GM13976 (cell line): ENCODE measurements around the gene GLG1.

ENCODE experiments used
- DNase-seq: peaks from one replicate; pipeline ENCODE4 v3.0.0; 2012; ENCODE audit warnings: low spot score
- in situ Hi-C: fragments of 300-500 bp; cut with MboI; formaldehyde crosslinking; loops from one replicate; pipeline ENCODE4 v1.12.0; 2022; ENCODE audit warnings: low sequenced_read_pairs, mixed read lengths, inconsistent platforms; ENCODE audit not compliant: unreplicated experiment
- TF ChIP-seq, protein P1 (sequence below): IDR thresholded peaks from 2 replicates; pipeline ENCODE4 v1.5.1; 2012; ENCODE audit warnings: borderline replicate concordance, mild to moderate bottlenecking; ENCODE audit not compliant: insufficient read depth; ENCODE audit errors: extremely low read depth, missing control alignments, control extremely low read depth

The GLG1 gene

DNA sequence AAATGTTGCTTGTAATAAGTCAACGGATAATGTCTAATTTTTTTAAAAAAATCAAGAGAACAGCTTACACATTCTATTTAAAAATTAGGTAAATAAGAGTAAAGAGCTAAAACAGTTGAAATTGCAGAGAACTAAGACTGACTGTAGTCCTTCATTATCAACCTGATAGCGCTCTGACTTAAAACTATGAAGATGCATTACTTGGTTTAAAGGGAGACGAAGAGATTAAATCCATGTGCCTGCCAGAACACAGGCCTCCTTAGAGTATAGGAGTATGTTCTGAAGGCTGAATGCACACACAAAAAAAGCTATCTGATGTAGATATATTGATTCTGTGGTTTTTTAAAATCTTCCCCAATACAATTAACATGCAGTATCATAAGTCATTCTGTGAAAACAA lies 28.5 kb downstream of the GLG1 start:
- TF ChIP-seq, protein P1, sequence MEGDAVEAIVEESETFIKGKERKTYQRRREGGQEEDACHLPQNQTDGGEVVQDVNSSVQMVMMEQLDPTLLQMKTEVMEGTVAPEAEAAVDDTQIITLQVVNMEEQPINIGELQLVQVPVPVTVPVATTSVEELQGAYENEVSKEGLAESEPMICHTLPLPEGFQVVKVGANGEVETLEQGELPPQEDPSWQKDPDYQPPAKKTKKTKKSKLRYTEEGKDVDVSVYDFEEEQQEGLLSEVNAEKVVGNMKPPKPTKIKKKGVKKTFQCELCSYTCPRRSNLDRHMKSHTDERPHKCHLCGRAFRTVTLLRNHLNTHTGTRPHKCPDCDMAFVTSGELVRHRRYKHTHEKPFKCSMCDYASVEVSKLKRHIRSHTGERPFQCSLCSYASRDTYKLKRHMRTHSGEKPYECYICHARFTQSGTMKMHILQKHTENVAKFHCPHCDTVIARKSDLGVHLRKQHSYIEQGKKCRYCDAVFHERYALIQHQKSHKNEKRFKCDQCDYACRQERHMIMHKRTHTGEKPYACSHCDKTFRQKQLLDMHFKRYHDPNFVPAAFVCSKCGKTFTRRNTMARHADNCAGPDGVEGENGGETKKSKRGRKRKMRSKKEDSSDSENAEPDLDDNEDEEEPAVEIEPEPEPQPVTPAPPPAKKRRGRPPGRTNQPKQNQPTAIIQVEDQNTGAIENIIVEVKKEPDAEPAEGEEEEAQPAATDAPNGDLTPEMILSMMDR, result no peak
- in situ Hi-C loops, result no loop called here
- DNase-seq, result no peak

DNA sequence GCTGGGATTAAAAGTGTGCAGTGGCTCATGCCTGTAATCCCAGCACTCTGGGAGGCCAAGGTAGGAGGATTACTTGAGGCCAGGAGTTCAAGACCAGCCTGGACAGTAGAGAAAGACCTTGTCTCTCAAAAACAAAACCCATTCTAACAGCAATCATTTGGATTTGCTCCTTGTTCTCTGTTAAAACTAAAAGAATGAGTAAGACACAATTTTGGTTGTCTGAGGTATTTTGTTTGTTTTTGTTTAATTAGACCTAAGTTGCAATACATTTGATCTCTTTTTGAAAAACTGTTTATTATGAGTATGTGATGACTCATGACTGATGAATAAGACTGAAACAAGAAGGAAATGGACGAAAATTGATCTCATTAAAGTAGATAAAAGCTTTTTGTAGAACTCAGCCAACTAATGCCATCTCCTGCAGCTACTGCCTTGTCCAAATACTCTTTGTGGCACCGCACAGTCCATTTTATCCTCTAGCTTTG lies 29.0 kb downstream of the GLG1 start:
- in situ Hi-C loops, result no loop called here
- DNase-seq, result peak; percentile 43
- TF ChIP-seq, protein P1, result no peak

DNA sequence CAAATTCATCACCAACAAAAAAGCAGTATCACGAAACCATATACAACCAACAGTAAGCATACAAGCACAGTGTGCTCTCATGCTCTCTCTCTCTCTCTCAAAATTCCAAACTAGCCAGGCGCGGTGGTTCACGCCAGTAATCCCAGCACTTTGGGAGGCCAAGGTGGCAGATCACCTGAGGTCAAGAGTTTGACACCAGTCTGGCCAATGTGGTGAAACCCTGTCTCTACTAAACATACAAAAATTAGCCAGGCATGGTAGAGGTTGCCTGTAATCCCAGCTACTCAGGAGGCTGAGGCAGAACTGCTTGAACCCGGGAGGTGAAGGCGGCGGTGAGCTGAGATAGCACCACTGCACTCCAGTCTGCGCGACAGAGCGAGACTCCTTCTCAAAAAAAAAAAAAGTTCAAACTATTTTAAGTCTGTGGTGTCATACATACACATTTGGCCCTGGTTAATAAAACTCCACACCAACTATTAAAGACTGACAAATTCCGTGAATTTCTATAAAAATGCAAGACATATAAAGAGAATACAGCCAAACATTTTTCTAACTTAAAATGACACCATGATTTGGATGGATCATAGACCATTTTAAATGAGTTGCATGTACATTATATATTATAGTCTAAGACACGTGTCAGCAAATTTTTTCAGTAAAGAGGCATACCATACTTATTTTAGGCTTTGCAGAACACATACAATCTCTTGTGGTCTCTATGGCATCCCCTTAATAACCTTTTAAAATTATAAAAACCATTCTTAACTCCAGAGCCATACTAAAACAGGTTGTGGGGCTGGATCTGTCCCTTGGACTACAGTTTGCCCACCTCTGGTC lies 30.9 kb downstream of the GLG1 start:
- TF ChIP-seq, protein P1, result no peak
- DNase-seq, result no peak
- in situ Hi-C loops, result no loop called here

DNA sequence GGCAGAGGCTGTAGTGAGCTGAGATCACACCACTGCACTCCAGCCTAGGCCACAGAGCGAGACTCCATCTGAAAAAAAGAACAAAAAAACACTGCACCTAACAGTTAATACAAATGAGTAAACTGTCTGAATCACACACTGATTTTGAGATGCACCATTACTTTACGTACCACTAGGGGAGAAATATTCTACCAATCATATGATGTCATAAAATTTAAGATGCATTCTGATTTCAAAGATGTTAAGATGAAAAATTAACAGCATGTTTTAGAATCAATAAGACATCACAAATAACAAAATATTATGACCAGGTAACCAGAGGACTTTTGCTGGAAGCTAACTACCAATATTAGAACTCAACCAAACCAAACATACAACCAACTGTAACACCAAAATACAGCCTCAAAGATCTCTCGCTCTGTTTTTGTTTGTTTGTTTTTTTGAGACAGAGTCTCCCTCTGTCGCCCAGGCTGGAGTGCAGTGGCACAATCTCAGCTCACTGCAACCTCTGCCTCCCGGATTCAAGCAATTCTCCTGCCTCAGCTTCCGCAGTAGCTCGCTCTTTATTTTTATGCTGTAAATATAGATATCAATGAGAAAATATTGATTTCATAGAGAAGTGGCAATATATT lies 31.6 kb downstream of the GLG1 start:
- TF ChIP-seq, protein P1, result no peak
- no peak for DNase-seq
- in situ Hi-C loops, result no loop called here

DNA sequence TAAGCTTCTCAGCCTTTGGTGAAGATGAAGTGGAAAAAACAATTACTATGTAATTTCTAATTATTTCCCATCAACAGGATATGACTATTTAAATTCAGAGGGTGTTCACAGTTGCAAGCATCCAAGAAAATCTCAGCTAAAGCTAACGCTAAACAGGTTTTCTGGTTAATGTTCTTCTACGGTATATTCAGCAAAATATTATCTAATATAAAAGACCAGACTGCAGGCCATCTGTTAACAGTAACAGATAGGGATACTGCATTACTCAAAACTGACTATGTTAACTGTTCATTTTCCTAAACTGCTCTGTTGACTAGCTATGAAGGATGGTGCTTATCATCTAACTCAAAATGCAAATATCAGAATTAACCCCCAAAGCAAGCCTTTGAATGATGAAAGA lies 32.8 kb downstream of the GLG1 start:
- TF ChIP-seq, protein P1, result no peak
- DNase-seq, result no peak
- in situ Hi-C loops, result no loop called here

DNA sequence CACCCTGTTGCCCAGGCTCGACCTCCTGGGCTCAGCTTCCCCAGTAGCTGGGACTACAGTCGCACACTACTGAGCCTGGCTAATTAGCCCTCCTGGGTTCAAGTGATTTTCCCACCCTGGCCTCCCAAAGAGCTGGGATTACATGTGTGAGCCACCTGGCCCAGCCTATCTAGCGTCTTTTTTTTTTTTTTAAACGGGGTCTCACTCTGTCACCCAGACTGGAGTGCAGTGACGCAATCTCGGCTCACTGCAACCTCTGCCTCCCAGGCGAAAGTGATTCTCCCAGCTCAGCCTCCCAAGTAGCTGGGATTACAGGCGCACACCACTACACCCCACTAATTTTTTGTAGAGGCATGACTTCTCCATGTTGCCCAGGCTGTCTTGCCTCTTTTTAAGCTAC lies 33.3 kb downstream of the GLG1 start:
- TF ChIP-seq, protein P1, result no peak
- in situ Hi-C loops, result no loop called here
- no peak for DNase-seq
